ENCODE measurements around the gene PARP3. TPM values are rescaled to one million over a fixed set of nuclear protein-coding genes. Genes with fewer than 3 reads are reported as not detected.
A peak's percentile ranks its signal among the peaks of the same experiment; 100 is the strongest.

The PARP3 gene
- total RNA-seq, 2 donors from 2014 or later, result 22.0 to 45.9 TPM

DNA sequence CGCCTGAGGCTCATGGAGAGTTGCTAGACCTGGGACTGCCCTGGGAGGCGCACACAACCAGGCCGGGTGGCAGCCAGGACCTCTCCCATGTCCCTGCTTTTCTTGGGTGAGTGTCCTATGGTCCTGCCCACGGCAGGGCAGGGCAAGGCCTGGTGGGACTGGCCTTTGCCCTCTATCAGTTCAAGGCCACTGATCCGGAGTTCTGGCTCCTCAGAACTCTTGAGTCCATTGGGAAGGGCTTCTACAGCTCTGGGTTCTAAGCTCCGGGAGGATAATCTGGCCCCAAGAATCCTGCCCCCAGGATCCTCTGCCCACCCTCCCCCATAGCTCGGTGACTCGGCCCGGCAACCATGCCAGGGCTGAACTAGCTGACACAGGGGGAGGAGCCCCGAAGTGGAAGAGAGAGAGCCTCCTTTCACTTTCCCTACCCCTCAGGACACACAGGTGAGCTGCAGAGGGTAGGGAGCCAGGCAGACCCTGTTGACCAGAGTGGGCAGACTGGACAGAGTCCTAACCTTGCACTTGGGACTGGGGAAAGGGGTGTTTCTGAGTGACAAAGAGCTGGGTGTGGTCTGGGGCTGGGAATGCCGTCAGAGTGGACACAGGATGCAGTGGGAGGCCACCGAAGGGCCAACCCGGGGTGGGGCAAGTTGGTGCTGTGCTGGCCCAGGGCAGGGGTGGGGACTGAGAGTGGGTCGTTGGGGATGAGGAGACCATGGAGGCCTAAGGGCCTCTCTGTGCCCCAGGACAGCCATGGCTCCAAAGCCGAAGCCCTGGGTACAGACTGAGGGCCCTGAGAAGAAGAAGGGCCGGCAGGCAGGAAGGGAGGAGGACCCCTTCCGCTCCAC lies 664 bp downstream of the PARP3 start:
- peaks cover 0 to 6% of the 10 kb centered on the region in 2 donors for H3K36me3 ChIP-seq
- intact Hi-C loops (cut with DNase I), result loop anchor here (2.0 to 5.0 kb wide), 3 partner anchors 32 to 209 kb away; partner anchors contain the start of genes ABHD14A, ABHD14B, DUSP7 and POC1A
- TF ChIP-seq POLR2A (IDR thresholded peaks at IDR 0.05) (no peak), POLR2AphosphoS5 (IDR thresholded peaks at IDR 0.05) (no peak)
- TF ChIP-seq, protein P1, sequence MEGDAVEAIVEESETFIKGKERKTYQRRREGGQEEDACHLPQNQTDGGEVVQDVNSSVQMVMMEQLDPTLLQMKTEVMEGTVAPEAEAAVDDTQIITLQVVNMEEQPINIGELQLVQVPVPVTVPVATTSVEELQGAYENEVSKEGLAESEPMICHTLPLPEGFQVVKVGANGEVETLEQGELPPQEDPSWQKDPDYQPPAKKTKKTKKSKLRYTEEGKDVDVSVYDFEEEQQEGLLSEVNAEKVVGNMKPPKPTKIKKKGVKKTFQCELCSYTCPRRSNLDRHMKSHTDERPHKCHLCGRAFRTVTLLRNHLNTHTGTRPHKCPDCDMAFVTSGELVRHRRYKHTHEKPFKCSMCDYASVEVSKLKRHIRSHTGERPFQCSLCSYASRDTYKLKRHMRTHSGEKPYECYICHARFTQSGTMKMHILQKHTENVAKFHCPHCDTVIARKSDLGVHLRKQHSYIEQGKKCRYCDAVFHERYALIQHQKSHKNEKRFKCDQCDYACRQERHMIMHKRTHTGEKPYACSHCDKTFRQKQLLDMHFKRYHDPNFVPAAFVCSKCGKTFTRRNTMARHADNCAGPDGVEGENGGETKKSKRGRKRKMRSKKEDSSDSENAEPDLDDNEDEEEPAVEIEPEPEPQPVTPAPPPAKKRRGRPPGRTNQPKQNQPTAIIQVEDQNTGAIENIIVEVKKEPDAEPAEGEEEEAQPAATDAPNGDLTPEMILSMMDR (IDR thresholded peaks at IDR 0.05), result no peak
- no peaks in the 10 kb centered on the region for H3K9me3 ChIP-seq
- H3K4me3 ChIP-seq, result peak overlapping the region; percentile 29 to 37
- peaks cover 9% of the 10 kb centered on the region for H3K4me1 ChIP-seq (replicated peaks)
- H3K27me3 ChIP-seq (replicated peaks; ENCODE audit: insufficient read depth), result no peaks in the 10 kb centered on the region
- H3K27ac ChIP-seq, result peak overlapping the region; percentile 80 to 87
- DNase-seq (ENCODE audit: low spot score), result peak; percentile 31
- WGBS, result 33% methylated on average over 15 of the region's 17 CpGs

DNA sequence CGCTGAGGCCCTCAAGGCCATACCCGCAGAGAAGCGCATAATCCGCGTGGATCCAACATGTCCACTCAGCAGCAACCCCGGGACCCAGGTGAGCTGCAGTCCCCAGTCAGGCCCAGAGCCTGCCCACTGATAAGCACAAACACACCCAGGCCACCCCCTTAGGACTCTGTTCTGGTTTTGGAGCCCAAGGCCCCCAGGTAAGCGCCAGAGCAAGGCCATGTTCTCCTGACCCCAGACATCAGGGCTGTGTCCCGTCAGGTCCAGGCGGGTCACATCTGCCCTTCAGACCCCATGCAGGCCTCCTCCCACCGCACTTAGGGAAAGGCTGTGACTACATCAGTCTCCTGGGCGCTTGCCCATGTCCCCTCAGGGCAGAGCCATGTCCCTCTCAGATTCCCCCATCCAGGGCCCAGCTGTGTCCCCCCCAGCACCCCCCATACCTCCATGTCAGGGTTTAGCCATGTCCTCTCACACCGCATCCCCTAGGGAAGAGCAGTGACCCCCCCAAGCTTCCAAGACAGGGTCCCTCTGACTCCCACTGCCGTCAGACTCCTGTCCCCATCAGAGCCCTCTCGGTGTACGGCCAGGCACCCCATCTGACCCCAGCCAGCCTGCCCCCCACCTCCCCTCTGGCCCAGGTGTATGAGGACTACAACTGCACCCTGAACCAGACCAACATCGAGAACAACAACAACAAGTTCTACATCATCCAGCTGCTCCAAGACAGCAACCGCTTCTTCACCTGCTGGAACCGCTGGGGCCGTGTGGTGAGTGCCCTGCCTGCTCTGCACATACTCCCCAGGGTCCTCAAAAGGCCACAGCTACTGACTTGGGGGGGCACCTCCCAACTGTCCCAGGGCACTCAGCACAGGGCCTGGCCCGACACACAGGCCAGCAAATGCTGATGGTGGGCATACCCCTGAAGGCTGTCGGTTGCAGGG lies 1.6 kb downstream of the PARP3 start:
- Histone ChIP-seq H3K27me3 (replicated peaks; ENCODE audit: insufficient read depth) (no peaks in the 10 kb centered on the region), H3K9me3 (no peaks in the 10 kb centered on the region), H3K4me1 (replicated peaks) (peaks cover 9% of the 10 kb centered on the region), H3K27ac (no peak overlapping the region), H3K4me3 (no peak overlapping the region), H3K36me3 (no peaks in the 10 kb centered on the region)
- WGBS, result 91% methylated on average over 18 of the region's 21 CpGs
- intact Hi-C loops (cut with DNase I), result loop anchor here (2.0 to 5.0 kb wide), 3 partner anchors 31 to 209 kb away; partner anchors contain the start of genes ABHD14A, ABHD14B, DUSP7 and POC1A
- TF ChIP-seq, protein P1 (IDR thresholded peaks at IDR 0.05), result no peak
- TF ChIP-seq POLR2AphosphoS5 (IDR thresholded peaks at IDR 0.05), result no peak
- TF ChIP-seq POLR2A (IDR thresholded peaks at IDR 0.05), result no peak
- DNase-seq (ENCODE audit: low spot score), result no peak

DNA sequence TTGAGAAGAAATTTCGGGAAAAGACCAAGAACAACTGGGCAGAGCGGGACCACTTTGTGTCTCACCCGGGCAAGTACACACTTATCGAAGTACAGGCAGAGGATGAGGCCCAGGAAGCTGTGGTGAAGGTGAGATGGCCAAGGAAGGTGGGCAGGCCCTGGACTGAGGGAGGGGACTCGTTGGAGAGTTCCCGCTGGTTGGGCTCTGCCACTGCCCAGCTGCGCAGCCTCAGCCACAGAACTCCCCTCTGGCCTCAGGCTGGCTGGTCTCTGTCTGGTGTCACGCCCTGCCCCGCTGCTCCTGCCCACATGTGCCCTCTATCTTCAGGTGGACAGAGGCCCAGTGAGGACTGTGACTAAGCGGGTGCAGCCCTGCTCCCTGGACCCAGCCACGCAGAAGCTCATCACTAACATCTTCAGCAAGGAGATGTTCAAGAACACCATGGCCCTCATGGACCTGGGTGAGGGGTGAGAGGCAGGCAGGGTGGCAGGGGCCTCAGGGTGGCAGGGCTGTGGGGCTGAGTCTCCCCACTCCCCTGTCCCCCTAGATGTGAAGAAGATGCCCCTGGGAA lies 2.4 kb downstream of the PARP3 start:
- Histone ChIP-seq H3K27ac (no peak overlapping the region), H3K9me3 (no peaks in the 10 kb centered on the region), H3K27me3 (replicated peaks; ENCODE audit: insufficient read depth) (no peaks in the 10 kb centered on the region), H3K4me3 (no peak overlapping the region), H3K36me3 (no peaks in the 10 kb centered on the region), H3K4me1 (replicated peaks) (peaks cover 9% of the 10 kb centered on the region)
- intact Hi-C loops (cut with DNase I), result loop anchor here (5.0 kb wide), 2 partner anchors 113 to 208 kb away; partner anchors contain the start of genes DUSP7 and POC1A
- WGBS, result 86% methylated on average over 11 of the region's 11 CpGs
- no peak for DNase-seq (ENCODE audit: low spot score)
- no peak for TF ChIP-seq POLR2AphosphoS5 (IDR thresholded peaks at IDR 0.05)
- TF ChIP-seq, protein P1 (IDR thresholded peaks at IDR 0.05), result no peak
- TF ChIP-seq POLR2A (IDR thresholded peaks at IDR 0.05), result no peak

DNA sequence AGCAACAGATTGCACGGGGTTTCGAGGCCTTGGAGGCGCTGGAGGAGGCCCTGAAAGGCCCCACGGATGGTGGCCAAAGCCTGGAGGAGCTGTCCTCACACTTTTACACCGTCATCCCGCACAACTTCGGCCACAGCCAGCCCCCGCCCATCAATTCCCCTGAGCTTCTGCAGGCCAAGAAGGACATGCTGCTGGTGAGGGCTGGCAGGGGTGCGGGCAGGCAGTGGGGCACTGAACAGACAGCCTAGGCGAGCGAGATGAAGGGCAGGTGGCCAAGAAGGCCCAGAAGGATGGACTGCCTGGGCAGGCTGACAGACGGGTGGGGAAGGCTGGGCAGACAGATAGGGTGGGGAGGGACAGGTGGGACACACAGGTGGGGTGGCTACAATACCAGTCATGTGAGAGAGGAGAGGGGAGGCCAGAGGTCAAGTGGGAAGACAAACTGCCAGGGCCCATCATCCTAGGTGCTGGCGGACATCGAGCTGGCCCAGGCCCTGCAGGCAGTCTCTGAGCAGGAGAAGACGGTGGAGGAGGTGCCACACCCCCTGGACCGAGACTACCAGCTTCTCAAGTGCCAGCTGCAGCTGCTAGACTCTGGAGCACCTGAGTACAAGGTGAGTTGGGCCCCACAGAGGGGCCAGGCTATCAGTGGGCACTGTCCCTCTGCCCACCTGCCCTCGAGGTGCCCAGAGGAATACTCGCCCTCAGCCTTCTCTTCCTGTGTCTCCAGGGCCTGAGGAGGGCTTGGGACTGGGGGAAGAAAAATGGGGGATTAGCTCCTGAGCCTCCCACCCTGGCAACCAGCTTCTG lies 3.1 kb downstream of the PARP3 start:
- intact Hi-C loops (cut with DNase I), result no loop called here
- H3K9me3 ChIP-seq, result no peaks in the 10 kb centered on the region
- no peak overlapping the region for H3K27ac ChIP-seq
- H3K4me3 ChIP-seq, result no peak overlapping the region
- no peaks in the 10 kb centered on the region for H3K36me3 ChIP-seq
- TF ChIP-seq POLR2AphosphoS5 (IDR thresholded peaks at IDR 0.05), result no peak
- no peak for TF ChIP-seq POLR2A (IDR thresholded peaks at IDR 0.05)
- TF ChIP-seq, protein P1 (IDR thresholded peaks at IDR 0.05), result no peak
- H3K27me3 ChIP-seq (replicated peaks; ENCODE audit: insufficient read depth), result no peaks in the 10 kb centered on the region
- H3K4me1 ChIP-seq (replicated peaks), result peaks cover 9% of the 10 kb centered on the region
- no peak for DNase-seq (ENCODE audit: low spot score)
- 91% methylated on average over 18 of the region's 18 CpGs for WGBS

All from prostate gland (tissue), 2 donors.